T-helper 17 cell (primary cell): Measurements from ENCODE around the gene EFCC1. TPM values are rescaled to one million over a fixed set of nuclear protein-coding genes. Genes with fewer than 3 reads are reported as not detected.

Source experiments
- ATAC-seq: fragments of 150-1000 bp; cut with Tn5 transposase; 2 replicates; pipeline ENCODE4 v1.10.0; 2021; ENCODE audit warnings: mild to moderate bottlenecking, moderate library complexity
- DNase-seq, 3 donors: peaks; one replicate each; pipeline versions ENCODE4 v3.0.0 to v3.0.0-alpha.2; 2020 to 2021
- H3K9me3 ChIP-seq: one replicate; pipeline ENCODE4 v1.7.0; 2013; ENCODE audit warnings: low read length, mild to moderate bottlenecking; ENCODE audit not compliant: control insufficient read depth, poor library complexity, severe bottlenecking
- H3K27ac Mint-ChIP-seq: one replicate; pipeline ENCODE4 v1.8.0; 2022; ENCODE audit warnings: mild to moderate bottlenecking, moderate library complexity, mixed read lengths
- H3K27me3 Mint-ChIP-seq: one replicate; pipeline ENCODE4 v1.8.0; 2022; ENCODE audit warnings: mixed read lengths
- H3K36me3 Mint-ChIP-seq: one replicate; pipeline ENCODE4 v1.8.0; 2022; ENCODE audit warnings: low read depth, mixed read lengths
- H3K4me1 Mint-ChIP-seq: one replicate; pipeline ENCODE4 v1.8.0; 2022; ENCODE audit warnings: mild to moderate bottlenecking, mixed read lengths
- H3K4me3 Mint-ChIP-seq: one replicate; pipeline ENCODE4 v1.8.0; 2022; ENCODE audit warnings: mild to moderate bottlenecking, moderate library complexity, mixed read lengths
- total RNA-seq, 4 donors: library from RNA in 2 of 4; stranded (reverse) in 2 of 4; gene quantifications; one replicate each; pipeline ENCODE4 v1.2.3 and lab custom pipeline; 2022 to 2026

Gene EFCC1
- total RNA-seq, 2 donors from 2014 or later, result 0.12 TPM; not detected in 1

DNA sequence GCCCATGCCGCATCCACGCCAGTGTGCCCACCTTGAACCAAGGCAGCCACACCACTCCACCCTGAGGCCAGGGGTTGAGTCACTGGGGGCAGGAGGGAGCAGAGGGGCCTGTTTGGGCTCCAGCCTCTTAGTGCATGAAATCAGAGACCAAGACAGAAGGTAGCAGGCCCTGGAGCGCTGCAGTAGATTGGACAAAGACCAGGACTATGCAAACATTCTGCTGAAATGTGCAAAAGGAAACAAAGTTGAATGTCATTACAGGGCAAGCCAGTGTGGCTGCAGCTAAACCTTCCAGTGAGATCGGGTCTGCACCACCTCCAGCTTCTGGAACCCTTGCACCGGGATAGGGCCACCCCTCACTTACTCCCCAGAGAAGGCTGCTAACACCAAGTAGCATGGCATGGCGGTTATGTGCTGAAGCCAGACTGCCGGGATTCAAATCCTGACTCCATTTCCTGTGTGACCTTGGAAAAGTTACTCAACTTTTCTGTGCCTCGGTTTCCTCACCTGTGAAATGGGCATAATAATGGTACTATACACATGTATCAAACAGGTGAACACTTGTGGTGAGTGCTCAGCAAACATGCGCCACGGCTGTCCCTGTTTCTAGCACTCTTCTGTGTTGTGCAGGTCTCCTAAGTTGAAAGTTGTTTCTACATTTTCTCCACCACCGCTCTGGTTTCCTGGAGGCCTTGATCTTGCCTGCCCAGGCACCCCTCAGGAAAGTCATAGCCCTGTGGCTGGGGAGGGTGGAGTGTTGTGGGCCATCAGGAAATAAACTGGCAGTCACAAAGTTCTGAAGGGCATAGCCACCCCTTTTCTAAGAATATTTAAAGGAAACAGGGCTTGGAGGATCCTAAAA, 34.5 kb downstream of the EFCC1 start:
- H3K36me3 Mint-ChIP-seq, result no peaks in the 10 kb centered on the region
- peaks cover 17% of the 10 kb centered on the region for H3K4me1 Mint-ChIP-seq
- ATAC-seq (peak; percentile 48), DNase-seq (no peak)
- H3K27me3 Mint-ChIP-seq, result no peaks in the 10 kb centered on the region
- no peak overlapping the region for H3K27ac Mint-ChIP-seq
- H3K9me3 ChIP-seq, result no peaks in the 10 kb centered on the region
- H3K4me3 Mint-ChIP-seq, result peak overlapping the region; percentile 57

DNA sequence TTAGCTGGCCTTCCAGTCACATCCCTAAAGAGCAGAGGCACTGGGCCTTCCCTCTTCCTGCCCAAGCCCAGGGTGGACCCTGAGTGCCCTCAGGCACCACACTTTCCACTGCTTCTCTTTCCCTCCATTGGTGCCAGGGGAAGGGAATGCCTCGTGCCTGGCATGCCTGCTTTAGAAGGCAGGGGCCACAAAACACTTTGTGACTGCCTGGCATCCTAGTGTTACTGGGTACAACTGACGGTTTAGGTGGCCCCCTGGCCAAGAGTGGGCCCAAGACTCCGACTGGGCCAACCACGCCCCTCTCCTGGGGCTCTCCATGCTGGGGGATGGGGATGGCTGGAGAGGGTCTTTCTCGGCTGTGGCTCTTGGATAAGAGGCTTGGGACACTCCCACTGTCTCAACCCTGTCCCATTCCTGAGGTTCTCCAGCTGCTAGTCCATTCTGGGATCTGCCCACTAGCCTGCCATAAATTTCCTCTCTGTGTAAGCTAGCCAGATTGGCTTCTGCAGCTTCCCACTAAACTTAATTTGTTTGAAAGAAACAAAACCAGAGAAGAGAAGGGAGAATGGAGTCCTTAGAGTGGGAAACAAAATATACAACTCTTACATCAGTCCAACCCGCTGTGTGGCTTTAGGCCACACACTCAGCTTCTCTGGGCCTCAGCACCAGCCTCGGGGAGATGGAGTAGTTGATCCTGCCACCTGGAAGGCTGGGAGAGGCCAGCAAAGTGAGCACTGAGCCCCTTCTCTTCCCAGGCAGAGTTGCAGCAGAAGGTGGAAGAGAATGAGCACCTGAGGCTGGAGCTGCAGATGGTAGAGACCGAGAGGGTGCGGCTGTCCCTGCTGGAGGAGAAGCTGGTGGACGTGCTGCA, 35.4 kb downstream of the EFCC1 start:
- Mint-ChIP-seq H3K4me1 (peaks cover 17% of the 10 kb centered on the region), H3K4me3 (peak overlapping the region; percentile 57), H3K36me3 (no peaks in the 10 kb centered on the region), H3K27me3 (no peaks in the 10 kb centered on the region), H3K27ac (peak overlapping the region; percentile 78)
- no peaks in the 10 kb centered on the region for H3K9me3 ChIP-seq
- no peak for DNase-seq
- no peak for ATAC-seq

DNA sequence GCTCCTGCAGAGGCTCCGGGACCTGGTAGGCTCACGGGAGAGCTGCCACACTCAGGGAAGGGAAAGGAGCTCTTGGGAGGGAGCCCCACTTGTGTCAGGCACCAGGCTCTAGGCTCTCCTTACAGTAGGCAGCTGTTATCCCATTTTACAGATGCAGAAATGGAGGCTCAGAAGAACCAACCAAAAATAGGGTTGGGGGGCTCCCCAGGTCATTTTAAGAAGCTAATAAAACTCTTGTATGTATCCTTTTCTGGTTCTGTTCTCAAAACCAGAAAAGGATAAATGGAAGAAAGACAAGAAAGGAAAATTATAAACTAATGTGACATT, 36.0 kb downstream of the EFCC1 start:
- DNase-seq, result no peak
- peaks cover under 1% of the 10 kb centered on the region for H3K36me3 Mint-ChIP-seq
- H3K4me1 Mint-ChIP-seq, result peaks cover 17% of the 10 kb centered on the region
- peak overlapping the region; percentile 78 for H3K27ac Mint-ChIP-seq
- H3K27me3 Mint-ChIP-seq, result peaks cover 3% of the 10 kb centered on the region
- no peak for ATAC-seq
- H3K9me3 ChIP-seq, result no peaks in the 10 kb centered on the region
- no peak overlapping the region for H3K4me3 Mint-ChIP-seq

DNA sequence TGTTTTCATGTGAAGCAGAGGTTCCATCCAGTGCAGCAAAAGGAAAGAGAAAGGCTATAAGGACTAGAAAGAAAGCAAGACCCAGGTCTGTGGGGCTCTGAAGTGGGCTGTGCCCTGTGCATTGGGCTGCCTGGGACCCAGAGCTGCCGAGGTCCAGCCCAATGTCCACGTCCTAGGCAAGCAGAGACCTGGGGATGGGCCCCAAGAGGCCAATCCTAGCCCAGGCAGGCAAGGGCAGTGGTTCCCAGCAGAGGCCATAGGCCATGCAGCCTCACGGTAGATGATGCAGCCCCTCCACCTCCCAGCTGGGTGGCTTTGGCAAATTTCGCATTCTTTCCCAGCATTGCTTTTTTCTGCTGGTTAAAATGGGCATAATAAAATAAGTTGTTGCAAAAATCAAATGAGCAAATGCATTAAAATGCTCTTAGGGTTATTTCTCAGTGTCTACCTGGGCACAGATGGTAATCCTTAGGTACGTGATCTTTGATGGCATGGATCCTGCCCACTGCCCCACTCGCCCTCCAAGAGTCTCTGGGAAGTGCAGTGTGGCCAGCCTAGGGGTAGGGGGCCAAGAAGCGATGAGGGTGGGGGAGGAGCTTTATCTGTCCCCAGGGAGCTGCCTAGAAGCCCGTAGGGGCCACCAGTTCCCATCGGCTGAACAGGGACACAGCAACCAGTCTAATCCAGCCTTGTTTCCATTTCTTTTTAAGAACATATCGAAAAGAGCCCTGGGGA, 37.2 kb downstream of the EFCC1 start:
- H3K4me1 Mint-ChIP-seq, result peaks cover 19% of the 10 kb centered on the region
- no peak for DNase-seq
- H3K27ac Mint-ChIP-seq, result no peak overlapping the region
- peaks cover 10% of the 10 kb centered on the region for H3K27me3 Mint-ChIP-seq
- peaks cover 6% of the 10 kb centered on the region for H3K36me3 Mint-ChIP-seq
- no peaks in the 10 kb centered on the region for H3K9me3 ChIP-seq
- no peak overlapping the region for H3K4me3 Mint-ChIP-seq
- no peak for ATAC-seq

DNA sequence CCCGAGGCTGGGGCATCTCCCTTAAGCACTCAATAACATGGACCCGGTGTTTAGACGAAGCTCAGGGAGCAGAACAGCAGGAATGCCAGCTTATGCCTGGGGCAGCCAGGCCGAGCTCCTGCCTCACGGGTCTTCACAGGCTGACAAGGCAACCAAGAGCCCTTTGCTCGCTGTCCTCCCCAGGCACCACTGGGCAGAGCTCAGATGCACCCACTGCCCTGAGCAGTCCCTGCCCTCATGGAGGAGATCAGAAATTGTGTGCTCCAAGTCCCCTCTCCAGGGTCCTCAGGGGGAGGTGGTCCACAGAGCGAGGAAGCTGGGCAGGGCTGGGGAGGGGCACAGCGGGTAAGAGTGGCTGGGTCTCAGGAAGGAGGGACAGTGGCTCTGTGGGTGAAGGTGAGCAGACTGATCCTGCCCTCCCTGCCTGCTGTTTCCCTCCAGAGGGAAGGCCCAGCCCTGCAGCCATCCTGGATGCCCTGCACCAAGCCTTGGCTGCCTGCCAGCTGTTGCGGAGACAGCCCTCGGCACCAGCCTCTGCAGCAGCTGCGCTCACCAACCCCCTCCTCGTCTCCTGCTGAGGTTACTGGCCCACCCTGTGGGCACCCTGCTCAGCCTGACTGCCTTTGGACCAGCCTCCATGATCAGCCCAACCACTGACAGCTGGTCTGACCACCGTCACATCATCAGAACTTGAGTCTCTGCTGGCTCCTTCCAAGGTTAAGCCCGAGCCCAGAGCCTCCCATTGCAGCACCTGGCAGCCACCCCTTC, 38.4 kb downstream of the EFCC1 start:
- Mint-ChIP-seq H3K27ac (no peak overlapping the region), H3K4me1 (peaks cover 22% of the 10 kb centered on the region), H3K36me3 (peaks cover 6% of the 10 kb centered on the region), H3K27me3 (peaks cover 10% of the 10 kb centered on the region), H3K4me3 (no peak overlapping the region)
- DNase-seq, result no peak
- no peak for ATAC-seq
- no peaks in the 10 kb centered on the region for H3K9me3 ChIP-seq

DNA sequence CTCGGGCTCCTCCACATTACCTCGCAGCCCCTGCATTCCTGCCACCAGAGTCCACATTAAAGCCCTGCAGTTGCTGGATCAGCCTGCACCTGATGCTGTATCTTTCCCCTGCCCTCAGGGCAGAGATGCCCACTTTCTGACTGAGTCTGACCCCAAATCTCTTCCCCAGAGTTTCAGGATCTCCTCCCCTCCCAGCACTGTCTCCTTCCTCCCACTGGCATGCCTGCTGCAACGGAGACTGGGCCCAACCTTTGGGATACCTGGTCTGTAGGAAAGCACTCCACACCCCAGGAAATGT, 38.9 kb downstream of the EFCC1 start:
- peaks cover 22% of the 10 kb centered on the region for H3K4me1 Mint-ChIP-seq
- H3K36me3 Mint-ChIP-seq, result peaks cover 6% of the 10 kb centered on the region
- H3K27me3 Mint-ChIP-seq, result peaks cover 10% of the 10 kb centered on the region
- DNase-seq (no peak), ATAC-seq (no peak)
- H3K27ac Mint-ChIP-seq, result no peak overlapping the region
- no peak overlapping the region for H3K4me3 Mint-ChIP-seq
- H3K9me3 ChIP-seq, result no peaks in the 10 kb centered on the region

DNA sequence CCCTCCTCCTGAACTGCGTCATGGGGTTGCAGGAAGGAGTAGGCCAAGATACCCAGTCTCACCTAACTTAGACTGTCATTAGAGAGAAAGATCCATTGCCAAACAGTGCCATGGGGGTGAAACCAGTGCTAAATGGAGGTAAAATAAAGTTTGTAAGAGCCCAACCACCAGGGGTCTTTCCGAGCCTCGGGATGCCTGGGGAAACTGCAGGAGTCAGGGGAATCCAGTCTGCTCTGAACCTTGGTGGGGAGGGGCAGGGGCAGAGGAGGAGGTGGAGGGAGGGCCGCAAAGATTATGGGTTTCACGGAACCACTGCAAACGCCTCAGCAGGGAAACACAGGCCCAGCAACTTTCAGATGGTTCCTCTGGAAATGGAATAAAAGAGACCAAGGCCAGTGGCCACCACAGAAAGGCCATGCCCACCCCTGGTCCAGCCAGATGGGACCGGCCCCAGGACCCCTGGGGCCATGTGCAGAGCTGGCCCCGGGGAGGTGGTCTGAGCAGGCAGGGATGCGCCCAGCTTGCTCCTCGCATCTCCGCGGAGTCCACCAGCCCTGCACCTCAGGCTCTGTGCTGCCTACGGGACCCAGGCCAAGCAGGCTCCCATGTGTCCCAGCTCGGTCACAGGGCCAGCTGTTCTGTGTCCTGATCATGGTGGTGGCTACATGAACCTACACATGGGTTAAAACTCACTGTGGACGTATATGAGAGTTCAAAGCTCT, 39.6 kb downstream of the EFCC1 start:
- no peaks in the 10 kb centered on the region for H3K9me3 ChIP-seq
- peaks cover 6% of the 10 kb centered on the region for H3K36me3 Mint-ChIP-seq
- H3K4me1 Mint-ChIP-seq, result peaks cover 18% of the 10 kb centered on the region
- no peak overlapping the region for H3K4me3 Mint-ChIP-seq
- DNase-seq (no peak), ATAC-seq (no peak)
- H3K27ac Mint-ChIP-seq, result no peak overlapping the region
- H3K27me3 Mint-ChIP-seq, result peaks cover 10% of the 10 kb centered on the region

DNA sequence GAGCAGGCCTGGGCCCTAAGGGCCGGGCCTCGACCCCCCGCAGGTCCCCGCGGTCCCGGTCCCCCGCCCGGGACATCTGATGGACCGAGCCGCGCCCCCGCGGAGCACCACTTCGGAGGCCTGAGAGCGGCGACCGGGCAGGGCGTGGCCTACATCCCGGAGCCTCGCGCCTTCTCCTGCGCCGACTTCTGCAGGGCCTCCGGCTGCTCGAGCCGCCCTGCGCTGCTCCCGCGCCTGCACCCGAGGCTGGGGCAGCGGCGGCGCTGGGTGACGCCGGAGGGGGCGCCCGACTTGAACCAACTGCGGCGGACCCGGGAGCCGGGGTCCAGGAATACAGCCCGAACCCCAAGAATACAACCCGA, 44.6 kb downstream of the EFCC1 start:
- H3K4me3 Mint-ChIP-seq, result peak overlapping the region; percentile 77
- DNase-seq, result peak in 1 of 3 donors; percentile 11
- peak; percentile 84 for ATAC-seq
- H3K4me1 Mint-ChIP-seq, result peaks cover 5% of the 10 kb centered on the region
- H3K36me3 Mint-ChIP-seq, result peaks cover 6% of the 10 kb centered on the region
- H3K27ac Mint-ChIP-seq, result no peak overlapping the region
- H3K27me3 Mint-ChIP-seq, result peaks cover 10% of the 10 kb centered on the region
- no peaks in the 10 kb centered on the region for H3K9me3 ChIP-seq

DNA sequence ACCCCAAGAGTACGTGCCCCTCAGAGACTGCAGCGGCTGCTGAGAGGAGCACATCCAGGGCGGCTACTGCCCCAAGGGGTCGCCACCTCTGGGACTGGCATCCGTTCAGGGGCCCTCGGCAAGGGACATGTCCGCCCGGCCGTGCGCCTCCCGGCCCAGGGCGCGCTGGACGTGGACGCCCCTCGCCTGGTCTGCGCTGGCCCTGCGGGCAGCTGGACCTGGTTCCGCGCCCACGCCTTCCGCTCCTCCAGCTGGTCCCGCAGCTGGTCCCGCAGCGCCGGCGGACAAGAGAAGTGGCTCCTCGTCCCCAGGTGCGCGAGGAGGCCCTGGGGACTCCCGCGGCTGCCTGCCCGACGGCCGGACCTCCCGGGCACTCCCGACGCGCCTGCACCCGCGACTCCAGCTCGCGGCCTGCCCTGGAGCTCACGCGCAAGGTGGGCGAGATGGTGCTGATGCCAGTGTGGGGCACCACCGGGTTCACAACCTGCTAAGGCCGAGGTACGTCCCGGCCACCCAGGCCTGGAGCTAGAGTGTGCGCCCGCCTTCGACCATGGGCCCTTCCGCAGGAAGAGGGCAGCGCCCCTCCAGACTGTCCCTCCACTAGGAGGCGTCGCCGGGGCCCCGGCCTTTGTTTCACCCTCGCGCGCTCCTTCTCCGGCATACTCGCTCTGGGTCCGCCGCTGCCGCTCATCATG, 45.1 kb downstream of the EFCC1 start:
- Mint-ChIP-seq H3K27ac (no peak overlapping the region), H3K36me3 (peaks cover 6% of the 10 kb centered on the region), H3K4me1 (peaks cover 5% of the 10 kb centered on the region), H3K27me3 (peaks cover 10% of the 10 kb centered on the region), H3K4me3 (peak overlapping the region; percentile 77)
- no peak for DNase-seq
- ATAC-seq, result peak; percentile 75
- H3K9me3 ChIP-seq, result no peaks in the 10 kb centered on the region

DNA sequence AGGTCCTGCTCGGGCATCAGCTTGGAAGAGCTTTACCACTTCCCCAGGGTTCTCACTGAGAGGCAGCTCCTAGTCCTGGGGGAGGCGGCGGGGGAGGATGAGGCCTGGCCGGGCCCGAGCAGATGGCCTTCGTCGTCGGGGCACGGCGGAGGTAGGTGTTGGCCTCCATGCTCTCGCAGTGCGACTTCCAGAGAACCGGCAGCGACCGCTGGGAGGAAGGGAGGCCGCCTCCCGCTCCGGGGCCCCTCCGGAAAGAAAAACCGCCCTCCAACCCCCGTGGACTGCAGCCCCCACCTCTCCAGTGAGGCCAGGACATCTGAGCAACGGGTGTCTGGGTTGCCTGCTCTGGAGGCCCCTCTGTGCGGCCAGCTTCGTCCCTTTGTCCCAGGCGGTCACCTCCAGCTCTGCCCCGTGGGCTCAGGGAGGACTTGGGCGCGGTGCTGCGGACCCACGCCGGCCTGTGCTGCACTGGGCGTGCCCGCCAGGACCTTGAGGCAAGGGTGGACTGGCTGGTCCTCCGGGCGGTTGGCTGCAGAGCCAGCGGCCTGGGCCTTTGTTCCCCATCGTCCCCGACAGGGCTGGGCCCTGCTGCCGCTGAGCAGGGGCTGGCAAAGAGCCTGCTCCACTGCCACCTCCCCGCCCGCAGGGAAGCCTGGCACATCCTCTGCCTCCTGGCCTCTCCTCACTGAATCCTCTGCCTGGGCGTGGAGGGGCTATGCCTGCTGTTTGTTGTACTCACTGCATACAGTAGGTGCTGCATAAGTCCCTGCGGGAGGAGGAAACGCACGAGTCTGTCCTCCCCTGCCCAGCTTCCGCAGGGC, 45.8 kb downstream of the EFCC1 start:
- Mint-ChIP-seq H3K4me3 (peak overlapping the region; percentile 77), H3K36me3 (peaks cover 6% of the 10 kb centered on the region), H3K4me1 (peaks cover 5% of the 10 kb centered on the region), H3K27me3 (peaks cover 9% of the 10 kb centered on the region), H3K27ac (no peak overlapping the region)
- no peaks in the 10 kb centered on the region for H3K9me3 ChIP-seq
- no peak for DNase-seq
- ATAC-seq, result no peak

DNA sequence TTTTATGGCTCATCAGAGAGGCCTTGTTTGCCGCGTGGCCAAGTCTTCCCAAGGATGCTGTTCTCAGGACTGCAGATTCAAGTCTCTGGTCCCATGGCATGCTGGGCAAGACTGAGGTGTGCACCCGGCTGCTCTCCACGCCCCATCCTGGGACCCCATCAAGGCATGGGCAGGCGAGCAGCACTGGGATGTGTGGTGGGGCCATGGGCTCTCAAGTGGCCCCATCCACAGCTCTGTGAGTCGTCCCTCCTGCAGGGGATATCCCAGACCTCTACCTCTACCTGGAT, 46.4 kb downstream of the EFCC1 start:
- DNase-seq (no peak), ATAC-seq (no peak)
- Mint-ChIP-seq H3K36me3 (peaks cover under 1% of the 10 kb centered on the region), H3K27me3 (peaks cover 3% of the 10 kb centered on the region), H3K4me3 (peak overlapping the region; percentile 41), H3K27ac (no peak overlapping the region), H3K4me1 (peaks cover 3% of the 10 kb centered on the region)
- no peaks in the 10 kb centered on the region for H3K9me3 ChIP-seq
